ENCODE results near the gene MRPS5.
"Not testable (repeated sequence)": the region's sequence is repeated elsewhere in the genome, so short reads cannot be mapped to it uniquely, and the experiment has no call there.

MRPS5 gene

GRCh38 chr2:95044601-95045000 is 77.0 kb downstream of the MRPS5 start:
- no peak for DNase-seq

- DNase-seq: peak; percentile 87
These were observed 78.1 kb downstream of the MRPS5 start for GRCh38 chr2:95043300-95044093.

GRCh38 chr2:95042472-95043271 is 78.9 kb downstream of the MRPS5 start:
- DNase-seq: no peak

GRCh38 chr2:95041824-95042442 is 79.7 kb downstream of the MRPS5 start:
- no peak for DNase-seq

- DNase-seq: no peak
These were observed 80.4 kb downstream of the MRPS5 start for GRCh38 chr2:95041060-95041823.

- DNase-seq: no peak
These were observed 81.2 kb downstream of the MRPS5 start for GRCh38 chr2:95040426-95040825.

- no peak for DNase-seq
These were observed 81.6 kb downstream of the MRPS5 start for GRCh38 chr2:95039978-95040377.

GRCh38 chr2:95039363-95039762 is 82.2 kb downstream of the MRPS5 start:
- no peak for DNase-seq

- no peak for DNase-seq
These were observed 82.8 kb downstream of the MRPS5 start for GRCh38 chr2:95038635-95039298.

- not testable (repeated sequence) for DNase-seq
These were observed 83.6 kb downstream of the MRPS5 start for GRCh38 chr2:95037841-95038585.

GRCh38 chr2:95037384-95037839 is 84.2 kb downstream of the MRPS5 start:
- no peak for DNase-seq

- no peak for DNase-seq
These were observed 84.8 kb downstream of the MRPS5 start for GRCh38 chr2:95036596-95037383.

Measured in midbrain (tissue), 1 donor.